HG02763 (cell line): ENCODE results near the gene PCSK2.
"Not testable (repeated sequence)": the region's sequence is repeated elsewhere in the genome, so short reads cannot be mapped to it uniquely, and the experiment has no call there.

Experiments used
- ATAC-seq: cut with Tn5 transposase; IDR thresholded peaks from one replicate; pipeline ENCODE4 v1.9.1; 2021; ENCODE audit warnings: mild to moderate bottlenecking, moderate library complexity; ENCODE audit not compliant: unreplicated experiment

PCSK2 gene, protein sequence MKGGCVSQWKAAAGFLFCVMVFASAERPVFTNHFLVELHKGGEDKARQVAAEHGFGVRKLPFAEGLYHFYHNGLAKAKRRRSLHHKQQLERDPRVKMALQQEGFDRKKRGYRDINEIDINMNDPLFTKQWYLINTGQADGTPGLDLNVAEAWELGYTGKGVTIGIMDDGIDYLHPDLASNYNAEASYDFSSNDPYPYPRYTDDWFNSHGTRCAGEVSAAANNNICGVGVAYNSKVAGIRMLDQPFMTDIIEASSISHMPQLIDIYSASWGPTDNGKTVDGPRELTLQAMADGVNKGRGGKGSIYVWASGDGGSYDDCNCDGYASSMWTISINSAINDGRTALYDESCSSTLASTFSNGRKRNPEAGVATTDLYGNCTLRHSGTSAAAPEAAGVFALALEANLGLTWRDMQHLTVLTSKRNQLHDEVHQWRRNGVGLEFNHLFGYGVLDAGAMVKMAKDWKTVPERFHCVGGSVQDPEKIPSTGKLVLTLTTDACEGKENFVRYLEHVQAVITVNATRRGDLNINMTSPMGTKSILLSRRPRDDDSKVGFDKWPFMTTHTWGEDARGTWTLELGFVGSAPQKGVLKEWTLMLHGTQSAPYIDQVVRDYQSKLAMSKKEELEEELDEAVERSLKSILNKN

DNA sequence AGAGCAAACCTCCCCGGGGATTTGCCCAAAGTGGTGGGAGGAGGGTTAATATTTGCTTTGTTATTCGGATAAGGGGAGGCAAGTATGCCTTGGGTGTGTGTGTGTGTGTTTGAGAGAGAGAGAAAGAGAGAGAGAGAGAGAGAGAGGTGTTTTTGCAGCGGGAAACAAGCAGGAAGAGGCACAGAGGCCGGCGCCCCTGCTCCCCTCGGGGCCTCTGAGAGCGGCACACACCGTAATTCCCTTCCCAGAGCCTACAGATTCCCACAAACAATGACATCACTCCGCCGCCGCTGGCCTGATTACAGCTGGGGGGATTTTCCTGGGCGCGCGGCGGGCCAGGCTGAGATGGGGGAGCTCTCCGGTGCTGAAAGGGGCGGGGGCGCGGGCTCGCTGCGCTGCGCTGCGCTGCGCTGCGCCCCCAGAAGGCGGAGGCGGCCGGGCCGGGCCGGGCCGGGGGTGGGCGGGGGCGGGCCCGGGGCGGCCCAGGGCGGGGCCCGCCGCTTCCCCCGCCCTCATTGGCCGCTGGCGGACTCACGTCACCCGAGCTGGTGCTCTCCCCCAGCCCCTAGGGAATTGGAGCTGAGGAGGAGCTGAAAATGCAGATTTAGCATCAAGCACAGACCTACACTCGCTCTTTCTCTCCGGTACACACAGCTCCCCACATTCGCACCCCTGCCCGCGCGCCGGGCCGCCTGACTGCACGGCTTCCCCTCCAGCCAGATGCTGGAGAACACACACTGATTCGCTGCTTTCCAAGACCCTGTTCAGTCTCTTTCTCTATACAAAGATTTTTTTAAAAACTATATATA is at the start of gene PCSK2:
PCSK2 (plus strand) TSS at position 631 of the 809 bp plus-strand sequence. CDS start 266 bp downstream, outside the sequence.
- ATAC-seq: no peak

DNA sequence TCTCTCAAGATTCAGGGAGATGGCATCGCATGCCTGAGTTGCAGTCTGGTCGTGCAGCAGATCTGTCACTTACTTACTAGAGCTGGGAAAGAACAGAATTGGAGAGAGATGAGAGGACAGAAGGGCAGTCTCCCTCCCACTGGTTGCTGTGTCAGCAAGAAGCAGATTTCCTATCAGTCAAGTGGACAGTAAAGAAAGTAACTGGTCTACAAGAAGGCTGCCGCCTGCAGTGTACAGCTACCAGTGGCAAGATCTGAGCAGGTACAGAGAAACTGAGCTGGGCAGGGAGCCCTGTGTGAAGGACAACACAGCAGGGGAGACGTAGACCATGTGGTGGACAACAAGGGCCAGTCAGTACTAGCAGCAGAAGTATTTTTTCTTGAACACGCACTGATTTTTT is 49.5 kb upstream of the PCSK2 start:
- ATAC-seq: no peak

DNA sequence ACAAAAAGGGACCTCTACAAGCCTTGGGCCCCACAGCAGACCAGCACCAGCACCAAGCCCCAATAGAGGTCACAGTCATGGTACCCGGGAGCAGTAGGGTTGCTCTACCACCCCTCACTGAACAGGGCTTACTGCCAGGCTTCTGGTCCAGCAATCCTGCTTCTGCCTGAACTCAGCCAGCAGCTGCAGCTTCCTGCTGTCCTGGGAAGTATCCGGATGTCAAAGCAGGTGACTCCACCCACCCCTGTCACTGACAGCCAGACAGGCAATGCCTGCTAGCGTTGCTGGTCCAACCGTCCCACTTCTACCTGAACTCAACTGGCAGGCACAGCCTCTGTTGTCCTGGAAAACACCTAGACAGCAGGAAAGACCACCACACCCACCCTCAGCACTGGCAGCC is 47.0 kb upstream of the PCSK2 start:
- ATAC-seq: no peak

DNA sequence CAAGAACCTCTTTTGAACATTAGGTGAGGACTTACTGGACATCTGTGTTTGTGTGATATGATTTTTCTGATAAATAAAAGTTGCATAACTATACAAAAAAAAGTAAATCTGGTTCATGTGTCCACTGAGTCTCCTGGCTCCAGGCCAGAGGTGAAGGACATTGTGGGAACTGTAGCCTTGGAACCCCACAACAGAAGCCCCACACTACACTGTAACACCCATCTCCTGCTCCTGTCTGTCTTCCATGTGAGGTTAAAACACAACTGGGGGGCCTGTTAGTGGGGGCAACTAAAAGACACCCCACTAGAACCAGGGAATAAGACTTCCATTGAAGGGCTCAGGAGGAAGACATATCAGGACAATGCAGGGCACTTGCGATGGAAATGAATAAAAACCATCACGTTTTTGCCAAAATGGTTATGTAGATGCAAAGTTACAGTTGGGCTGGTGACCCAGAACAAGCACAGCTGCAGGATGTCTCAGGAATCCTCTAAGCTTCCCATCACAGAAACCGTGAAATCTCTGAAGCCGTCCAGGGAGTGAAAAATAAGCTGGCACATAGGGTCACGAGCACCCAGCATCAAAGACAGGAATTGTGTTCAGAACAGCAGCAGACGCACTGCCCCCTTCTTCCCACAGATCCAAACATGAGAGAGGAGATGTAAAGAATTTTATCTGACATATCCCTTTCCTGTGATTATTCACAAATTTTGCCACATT is 36.7 kb upstream of the PCSK2 start:
- no peak for ATAC-seq

DNA sequence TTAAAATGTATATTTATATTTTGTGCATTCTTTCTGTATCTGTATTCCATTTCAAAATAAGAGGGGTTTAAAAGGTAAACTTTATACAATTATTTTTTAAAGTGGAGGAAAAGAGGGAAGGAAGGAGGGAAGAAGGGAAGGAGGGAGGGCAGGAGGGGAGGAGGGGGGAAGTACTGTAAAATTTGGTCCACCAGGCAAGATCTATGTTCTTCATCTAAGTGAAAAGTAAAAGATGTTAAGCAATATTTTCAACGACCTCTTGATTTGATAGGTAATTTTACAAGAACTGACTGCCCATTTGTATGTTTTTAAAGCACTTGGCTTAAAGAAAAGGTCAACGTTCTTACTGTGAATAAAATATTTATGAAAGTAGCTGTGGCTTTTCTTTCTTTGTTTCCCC is 29.8 kb upstream of the PCSK2 start:
- ATAC-seq: no peak

DNA sequence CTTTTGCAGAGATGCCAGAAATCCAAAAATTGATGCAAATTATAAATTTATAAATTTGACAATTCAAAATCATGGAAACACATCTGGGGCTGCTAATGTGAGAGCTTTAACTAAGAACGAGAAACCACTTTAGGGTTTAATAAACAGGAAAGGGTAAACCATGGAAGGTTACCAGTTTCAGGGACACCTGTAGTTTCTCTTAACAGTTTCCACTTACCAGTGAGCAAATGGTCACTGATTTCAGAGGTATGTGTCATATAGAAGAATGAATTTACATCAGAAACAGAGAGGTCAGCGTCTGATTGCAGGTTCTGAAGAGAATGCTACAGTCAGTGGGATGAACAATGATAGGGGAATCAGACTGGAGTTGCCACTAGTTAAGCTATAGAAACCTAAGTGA is 24.8 kb upstream of the PCSK2 start:
- no peak for ATAC-seq

DNA sequence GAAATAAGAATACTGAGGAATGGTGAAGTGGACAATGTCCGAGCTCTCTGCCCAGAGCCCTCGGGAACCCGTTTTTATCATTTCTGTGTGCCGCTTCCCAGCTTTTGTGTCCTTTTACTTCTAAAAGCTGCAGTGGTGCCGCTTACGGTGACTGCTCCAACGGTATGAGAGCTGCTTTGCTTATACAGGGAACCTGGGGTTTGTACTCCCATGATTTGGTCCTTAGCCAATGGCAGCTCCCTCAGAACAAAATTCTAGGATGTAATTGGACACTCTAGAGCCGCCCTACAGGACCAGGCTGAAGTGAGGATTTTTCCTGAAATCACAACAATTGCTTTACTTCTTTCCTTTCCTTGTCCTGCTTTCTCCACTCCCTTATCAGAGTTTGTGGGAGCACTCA is 24.2 kb upstream of the PCSK2 start:
- ATAC-seq: no peak

DNA sequence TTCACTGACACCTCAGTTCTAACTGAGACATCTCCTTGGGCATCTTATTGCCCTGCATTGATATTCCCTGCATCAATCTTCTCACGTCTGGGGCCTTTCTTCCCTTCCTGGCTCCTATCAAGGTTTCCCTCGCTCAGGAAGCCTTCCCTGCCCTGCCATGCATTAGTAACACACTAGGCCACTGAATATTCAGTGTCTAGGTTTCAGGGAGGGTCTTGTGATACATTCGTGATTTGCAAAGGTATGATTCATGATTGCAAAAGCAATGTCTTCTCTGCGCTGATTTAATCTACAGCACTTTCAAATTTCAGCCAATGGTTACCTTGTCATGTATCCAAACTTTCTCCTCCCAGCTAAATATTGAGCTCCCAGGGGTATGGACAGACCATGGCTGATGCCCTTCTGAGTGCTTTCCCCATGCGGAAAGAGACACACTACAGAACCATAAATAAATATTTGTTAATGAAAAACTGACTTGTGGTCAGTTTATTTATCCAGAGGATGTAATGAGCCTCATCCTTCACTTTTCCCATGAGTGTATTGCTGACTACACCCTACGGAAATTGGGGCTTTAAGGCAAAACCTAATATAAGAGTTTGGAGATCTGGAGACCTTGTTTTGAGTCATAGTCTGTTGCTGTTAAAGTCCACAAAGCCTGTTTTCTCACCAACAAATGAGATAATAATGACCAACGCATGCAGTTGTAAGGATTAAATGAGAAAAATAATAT is 21.6 kb upstream of the PCSK2 start:
- no peak for ATAC-seq

DNA sequence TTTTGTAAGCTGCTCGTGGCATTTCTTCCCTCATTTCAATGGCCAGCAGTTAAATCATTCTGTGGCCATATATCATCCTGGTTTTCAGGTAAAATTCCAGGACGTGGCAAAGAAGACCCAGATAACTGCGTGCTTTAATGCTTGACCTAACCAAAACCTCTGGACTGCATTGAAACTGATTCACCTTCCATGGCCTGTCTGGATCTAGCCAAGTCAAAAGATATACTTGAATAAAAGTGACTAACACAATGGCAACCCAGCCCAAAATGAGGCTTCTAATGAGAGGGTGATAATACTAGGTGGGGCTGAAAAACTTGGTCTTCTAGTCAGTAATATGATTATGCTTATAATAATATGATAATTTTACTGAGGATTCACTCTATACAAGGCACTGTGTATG is 16.5 kb upstream of the PCSK2 start:
- no peak for ATAC-seq

DNA sequence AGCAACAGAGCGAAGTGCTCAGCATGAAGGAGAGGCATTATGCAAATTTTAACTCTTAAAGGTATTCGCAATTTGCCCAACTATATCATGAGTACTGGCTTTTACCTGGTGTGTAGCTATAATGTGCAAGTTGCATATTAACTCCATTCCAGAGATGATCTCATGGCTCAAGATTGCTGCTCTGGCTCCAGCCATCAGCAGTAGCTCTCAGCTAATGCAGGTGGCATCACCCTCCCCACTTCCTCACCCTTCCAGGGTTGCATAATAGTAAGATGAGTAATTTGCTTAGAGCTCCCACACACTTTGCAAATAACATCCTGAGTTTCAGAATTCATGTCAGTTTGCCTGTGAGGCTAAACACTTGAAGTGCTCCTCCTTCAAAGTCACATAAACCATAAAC is 15.9 kb upstream of the PCSK2 start:
- ATAC-seq: no peak

DNA sequence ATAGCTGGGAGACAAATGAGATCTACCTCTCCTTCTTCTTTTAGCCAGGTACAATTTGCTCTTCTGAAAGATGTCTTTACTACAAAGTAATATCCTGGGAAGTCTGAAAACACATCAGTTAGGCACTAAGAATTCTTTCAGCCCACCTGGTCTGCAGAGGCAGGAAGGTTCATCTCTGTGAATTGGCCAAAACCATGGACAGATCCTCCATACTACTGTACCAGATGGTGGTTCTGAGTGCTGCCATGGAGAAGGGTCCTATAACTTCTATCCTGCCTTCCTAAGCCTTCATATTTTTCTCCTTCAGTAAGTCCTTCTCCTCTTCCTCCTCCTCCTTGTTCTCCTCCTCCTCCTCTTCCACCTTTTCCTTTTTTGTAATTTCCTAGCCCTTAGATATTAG is 11.7 kb upstream of the PCSK2 start:
- ATAC-seq: no peak

DNA sequence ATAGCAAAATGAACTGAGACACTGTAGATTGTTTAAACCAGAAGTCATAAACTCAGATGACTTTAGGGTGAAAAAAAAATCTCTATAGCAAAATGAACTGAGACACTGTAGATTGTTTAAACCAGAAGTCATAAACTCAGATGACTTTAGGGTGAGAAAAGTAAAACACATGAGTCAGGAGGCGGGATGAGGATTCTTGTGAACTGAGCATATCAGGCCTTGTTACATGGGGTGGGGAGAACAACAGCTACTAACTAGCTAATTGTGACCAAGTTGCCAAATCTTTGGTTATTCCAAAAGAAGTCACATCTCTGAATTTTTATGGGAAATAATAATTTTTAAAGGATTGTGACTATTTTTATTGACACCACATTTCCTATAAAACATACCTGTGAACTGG is 7.0 kb upstream of the PCSK2 start:
- ATAC-seq: not testable (repeated sequence)

DNA sequence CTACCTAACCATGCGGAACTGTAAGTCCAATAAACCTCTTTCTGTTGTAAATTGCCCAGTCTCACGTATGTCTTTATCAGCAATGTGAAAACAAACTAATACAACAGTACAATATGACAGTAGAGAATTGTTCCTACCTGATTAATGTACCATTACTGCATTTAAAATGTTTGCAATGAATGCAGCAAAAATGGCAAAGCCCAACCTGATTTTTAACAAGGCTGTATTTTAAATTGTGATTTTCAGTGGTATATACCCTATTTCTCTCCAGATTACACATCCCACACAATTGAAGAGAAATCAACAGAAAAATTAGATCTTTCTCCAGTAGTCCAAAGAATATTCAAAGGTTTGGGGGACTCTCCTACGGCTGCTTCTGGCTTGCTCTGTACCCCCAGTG is 3.3 kb upstream of the PCSK2 start:
- no peak for ATAC-seq

DNA sequence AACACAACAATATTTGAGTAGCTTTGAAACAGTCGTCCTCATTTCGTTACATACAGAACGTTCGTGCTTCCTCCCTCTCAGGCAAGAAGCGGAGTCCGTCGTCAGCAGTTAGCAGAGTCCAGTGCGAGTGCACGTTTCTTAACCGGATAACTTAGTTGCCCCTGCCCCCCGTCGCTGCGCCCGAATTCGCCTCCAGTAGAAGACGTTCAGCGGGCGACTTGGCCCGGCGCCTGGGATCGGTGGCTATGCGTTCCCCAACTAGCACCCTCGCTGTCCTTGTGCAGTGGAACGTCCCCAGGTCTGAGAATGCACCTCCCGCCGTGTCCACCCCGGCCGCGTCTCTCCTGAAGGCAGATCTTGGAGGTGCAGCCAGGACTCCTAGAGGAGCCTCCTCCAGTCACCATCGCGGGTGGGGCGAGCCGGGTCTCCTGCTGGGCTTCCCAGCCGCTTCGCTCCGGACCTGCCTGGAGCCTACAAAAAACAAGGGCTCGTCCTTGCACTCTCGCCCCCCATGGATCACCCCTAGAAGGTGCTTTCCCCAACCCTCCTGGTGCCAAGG is 910 bp upstream of the PCSK2 start:
- no peak for ATAC-seq

DNA sequence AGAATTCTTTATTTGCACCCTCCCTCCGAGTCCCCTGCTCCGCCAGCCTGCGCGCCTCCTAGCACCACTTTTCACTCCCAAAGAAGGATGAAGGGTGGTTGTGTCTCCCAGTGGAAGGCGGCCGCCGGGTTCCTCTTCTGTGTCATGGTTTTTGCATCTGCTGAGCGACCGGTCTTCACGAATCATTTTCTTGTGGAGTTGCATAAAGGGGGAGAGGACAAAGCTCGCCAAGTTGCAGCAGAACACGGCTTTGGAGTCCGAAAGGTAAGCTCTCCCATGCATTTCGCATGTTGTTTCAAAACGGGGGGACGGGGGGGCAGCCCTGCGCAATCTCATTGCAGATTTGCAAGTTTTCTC is 357 bp downstream of the PCSK2 start:
- ATAC-seq: no peak

DNA sequence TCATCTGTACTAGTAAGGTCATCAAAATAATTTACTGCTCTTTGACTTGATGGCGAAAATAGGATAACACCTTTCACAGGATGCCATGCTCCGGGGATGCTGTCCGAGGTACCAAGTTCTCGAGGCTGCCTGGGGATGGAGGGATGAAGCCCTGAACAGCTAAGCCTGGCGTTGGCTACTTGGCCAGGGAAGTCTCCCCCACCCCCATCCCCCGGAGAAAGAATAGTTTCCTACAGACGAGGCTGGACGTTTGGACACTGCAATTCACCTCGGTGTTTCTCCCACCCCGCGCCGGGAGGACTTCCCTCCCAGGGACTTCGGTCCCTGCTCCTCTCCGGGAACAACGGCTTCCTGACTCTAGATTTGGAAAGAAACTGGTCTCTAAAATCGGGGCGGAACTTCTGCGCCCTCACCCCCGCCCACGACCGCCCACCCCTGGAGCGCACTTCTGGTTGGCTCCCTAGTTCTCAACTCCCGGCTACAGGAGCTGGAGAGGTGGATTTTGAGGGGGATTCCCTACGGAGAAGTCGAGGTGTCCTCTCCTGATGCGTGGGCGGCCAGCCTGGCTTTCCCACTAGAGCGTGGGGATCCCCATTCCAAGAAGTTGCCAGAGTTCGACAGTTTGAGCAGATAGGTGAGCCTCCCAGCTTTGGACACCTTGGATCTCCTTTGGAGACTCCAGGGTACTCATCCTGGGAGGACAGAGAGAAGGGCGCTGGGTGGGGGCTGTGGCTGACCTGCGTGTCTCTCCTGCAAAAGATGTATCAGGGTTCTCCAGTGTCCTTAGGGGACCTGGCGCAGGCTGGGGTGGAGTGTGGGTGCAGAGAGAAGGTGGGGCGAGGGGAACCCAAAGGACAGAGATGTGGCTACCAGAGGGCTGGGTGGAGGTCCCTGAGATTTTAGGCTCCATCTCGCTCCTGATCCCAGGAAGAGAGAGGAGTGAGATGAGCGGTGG is 1.1 kb downstream of the PCSK2 start:
- no peak for ATAC-seq

DNA sequence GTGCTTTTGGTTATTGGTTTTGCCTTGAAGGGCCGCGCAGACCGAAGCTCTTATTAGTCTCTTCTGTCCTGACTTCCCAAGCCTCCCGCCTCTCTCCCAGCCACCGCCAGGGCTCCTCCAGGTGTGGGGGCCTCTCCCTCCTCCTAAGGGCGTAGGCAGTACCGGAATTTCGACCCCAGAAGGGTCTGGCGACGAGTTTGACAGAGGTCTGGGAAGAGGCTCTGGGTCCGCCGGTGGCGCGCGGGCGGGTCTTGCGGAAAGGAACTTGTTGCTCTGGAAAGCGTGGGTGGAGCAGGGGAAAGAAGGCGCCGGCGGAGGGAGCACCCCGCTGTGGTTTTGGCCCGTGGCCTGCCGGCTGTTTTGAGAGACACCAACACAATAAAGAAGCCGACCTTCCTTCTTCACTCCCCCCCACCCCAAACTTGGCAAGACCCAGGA is 1.8 kb downstream of the PCSK2 start:
- ATAC-seq: no peak

DNA sequence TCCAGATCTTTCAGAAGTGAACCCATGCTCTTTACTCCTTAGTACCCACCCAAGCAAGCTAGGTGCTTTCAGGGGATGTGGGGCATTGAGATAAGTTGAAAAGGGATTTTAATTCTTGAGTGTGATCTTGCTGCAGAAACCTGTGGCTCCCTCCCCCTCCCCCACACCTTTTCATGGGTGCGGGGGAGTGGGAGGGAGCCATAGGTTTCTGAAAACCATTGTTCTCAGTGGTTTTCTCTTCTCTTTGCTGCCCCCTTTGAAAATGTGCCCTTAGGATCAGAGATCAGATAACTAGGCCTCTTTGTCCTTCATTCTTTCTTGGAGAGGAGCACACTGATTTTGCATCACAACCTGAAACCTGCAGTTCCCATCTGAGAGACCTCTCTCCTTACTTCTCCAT is 2.4 kb downstream of the PCSK2 start:
- ATAC-seq: no peak

DNA sequence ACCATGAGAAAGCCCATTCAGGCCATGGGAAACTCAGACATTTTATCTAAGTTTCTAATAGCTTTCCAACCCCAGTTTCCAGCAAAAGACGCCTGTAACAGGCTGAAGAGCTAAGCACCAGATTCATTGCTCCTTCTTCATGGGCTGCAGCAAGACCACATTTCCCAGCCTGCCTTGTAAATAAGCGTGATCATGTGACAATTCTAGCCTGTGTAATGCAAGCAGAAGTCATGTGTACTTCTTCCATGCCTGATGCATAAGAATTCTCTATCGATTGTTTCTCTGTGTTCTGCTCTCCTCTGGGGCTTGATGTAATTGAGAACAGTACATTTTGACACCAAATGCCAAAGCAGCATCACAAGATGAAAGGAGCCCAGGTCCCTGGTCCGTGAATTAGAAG is 6.8 kb downstream of the PCSK2 start:
- ATAC-seq: no peak
